Muscle layer of duodenum (tissue), 2 donors: ENCODE data around the gene LOXHD1.

Experiments used
- H3K27ac ChIP-seq: one replicate; pipeline ENCODE4 v1.7.0; 2013; ENCODE audit warnings: mild to moderate bottlenecking, low read length
- H3K27me3 ChIP-seq: one replicate; pipeline ENCODE4 v1.7.0; 2013; ENCODE audit warnings: low read depth, mild to moderate bottlenecking, control low read depth, low read length
- H3K36me3 ChIP-seq, 2 donors: one replicate each; pipeline ENCODE4 v1.7.0; 2013; ENCODE audit warnings: low read length in 2 of 2, control low read depth in 1 of 2, mild to moderate bottlenecking in 1 of 2; ENCODE audit not compliant: insufficient read depth in 2 of 2, control insufficient read depth in 1 of 2
- H3K4me1 ChIP-seq, 2 donors: one replicate each; pipeline ENCODE4 v1.7.0; 2013; ENCODE audit warnings: low read length in 2 of 2, mild to moderate bottlenecking in 2 of 2, control low read depth in 1 of 2, moderate library complexity in 1 of 2; ENCODE audit not compliant: insufficient read depth in 2 of 2, control insufficient read depth in 1 of 2
- H3K4me3 ChIP-seq, 2 donors: one replicate each; pipeline ENCODE4 v1.7.0; 2013; ENCODE audit warnings: low read length in 2 of 2, low read depth in 1 of 2, mild to moderate bottlenecking in 1 of 2
- H3K9me3 ChIP-seq, 2 donors: one replicate each; pipeline ENCODE4 v1.7.0; 2013; ENCODE audit warnings: low read length in 2 of 2, control low read depth in 1 of 2, mild to moderate bottlenecking in 1 of 2; ENCODE audit not compliant: control insufficient read depth in 1 of 2
- donor health status: healthy.

Gene LOXHD1

GRCh38 chr18:46639386-46639785 is 17.6 kb downstream of the LOXHD1 start:
- H3K9me3 ChIP-seq = no peaks in the 10 kb centered on the region

GRCh38 chr18:46636040-46636630 is 20.9 kb downstream of the LOXHD1 start:
- H3K4me3 ChIP-seq = no peak overlapping the region
- H3K36me3 ChIP-seq = no peaks in the 10 kb centered on the region
- no peak overlapping the region for H3K27ac ChIP-seq
- no peaks in the 10 kb centered on the region for H3K4me1 ChIP-seq
- H3K9me3 ChIP-seq = no peaks in the 10 kb centered on the region
- no peaks in the 10 kb centered on the region for H3K27me3 ChIP-seq

More at GRCh38 chr18:46639386-46639785, 17.6 kb downstream of the LOXHD1 start:
- Histone ChIP-seq H3K27me3 (no peaks in the 10 kb centered on the region), H3K27ac (no peak overlapping the region), H3K4me1 (no peaks in the 10 kb centered on the region), H3K36me3 (no peaks in the 10 kb centered on the region), H3K4me3 (no peak overlapping the region)

- H3K4me1 ChIP-seq = no peaks in the 10 kb centered on the region
- no peaks in the 10 kb centered on the region for H3K27me3 ChIP-seq
- no peak overlapping the region for H3K27ac ChIP-seq
- no peaks in the 10 kb centered on the region for H3K36me3 ChIP-seq
- H3K4me3 ChIP-seq = no peak overlapping the region
- H3K9me3 ChIP-seq = no peaks in the 10 kb centered on the region
Measured at GRCh38 chr18:46632401-46633071, 24.5 kb downstream of the LOXHD1 start.

- H3K27ac ChIP-seq = no peak overlapping the region
- H3K4me3 ChIP-seq = no peak overlapping the region
- no peaks in the 10 kb centered on the region for H3K9me3 ChIP-seq
- H3K36me3 ChIP-seq = no peaks in the 10 kb centered on the region
- H3K27me3 ChIP-seq = no peaks in the 10 kb centered on the region
- no peaks in the 10 kb centered on the region for H3K4me1 ChIP-seq
Measured at GRCh38 chr18:46630991-46631390, 26.0 kb downstream of the LOXHD1 start.

- Histone ChIP-seq H3K9me3 (no peaks in the 10 kb centered on the region), H3K4me1 (no peaks in the 10 kb centered on the region), H3K4me3 (no peak overlapping the region), H3K27ac (no peak overlapping the region), H3K27me3 (no peaks in the 10 kb centered on the region), H3K36me3 (no peaks in the 10 kb centered on the region)
Measured at GRCh38 chr18:46630160-46630559, 26.9 kb downstream of the LOXHD1 start.

- Histone ChIP-seq H3K9me3 (no peaks in the 10 kb centered on the region), H3K27ac (no peak overlapping the region), H3K36me3 (no peaks in the 10 kb centered on the region), H3K27me3 (no peaks in the 10 kb centered on the region), H3K4me1 (peaks cover 0 to under 1% of the 10 kb centered on the region in 2 donors), H3K4me3 (no peak overlapping the region)
Measured at GRCh38 chr18:46629361-46629760, 27.7 kb downstream of the LOXHD1 start.

GRCh38 chr18:46628206-46628605 is 28.8 kb downstream of the LOXHD1 start:
- H3K9me3 ChIP-seq = no peaks in the 10 kb centered on the region
- H3K27ac ChIP-seq = no peak overlapping the region
- peaks cover 0 to 12% of the 10 kb centered on the region in 2 donors for H3K4me1 ChIP-seq
- H3K4me3 ChIP-seq = no peak overlapping the region
- no peaks in the 10 kb centered on the region for H3K36me3 ChIP-seq
- H3K27me3 ChIP-seq = no peaks in the 10 kb centered on the region

GRCh38 chr18:46627136-46627535 is 29.9 kb downstream of the LOXHD1 start:
- Histone ChIP-seq H3K27ac (no peak overlapping the region), H3K27me3 (no peaks in the 10 kb centered on the region), H3K36me3 (no peaks in the 10 kb centered on the region), H3K4me1 (peaks cover 0 to 14% of the 10 kb centered on the region in 2 donors), H3K9me3 (no peaks in the 10 kb centered on the region), H3K4me3 (no peak overlapping the region)

- Histone ChIP-seq H3K4me1 (peaks cover 0 to 14% of the 10 kb centered on the region in 2 donors), H3K9me3 (no peaks in the 10 kb centered on the region), H3K27me3 (no peaks in the 10 kb centered on the region), H3K36me3 (no peaks in the 10 kb centered on the region), H3K27ac (no peak overlapping the region), H3K4me3 (no peak overlapping the region)
Measured at GRCh38 chr18:46625069-46625468, 32.0 kb downstream of the LOXHD1 start.

- Histone ChIP-seq H3K4me1 (peaks cover 0 to 14% of the 10 kb centered on the region in 2 donors), H3K27me3 (no peaks in the 10 kb centered on the region), H3K9me3 (no peaks in the 10 kb centered on the region), H3K27ac (no peak overlapping the region), H3K36me3 (no peaks in the 10 kb centered on the region), H3K4me3 (peak overlapping the region in 1 of 2 donors; percentile 19)
Measured at GRCh38 chr18:46624127-46624526, 32.9 kb downstream of the LOXHD1 start.

GRCh38 chr18:46623541-46623940 is 33.5 kb downstream of the LOXHD1 start:
- H3K4me3 ChIP-seq = peak overlapping the region; percentile 4 to 19
- H3K4me1 ChIP-seq = peaks cover 0 to 14% of the 10 kb centered on the region in 2 donors
- H3K36me3 ChIP-seq = no peaks in the 10 kb centered on the region
- no peaks in the 10 kb centered on the region for H3K27me3 ChIP-seq
- H3K9me3 ChIP-seq = no peaks in the 10 kb centered on the region
- no peak overlapping the region for H3K27ac ChIP-seq

- Histone ChIP-seq H3K36me3 (no peaks in the 10 kb centered on the region), H3K4me3 (no peak overlapping the region), H3K27ac (no peak overlapping the region), H3K27me3 (no peaks in the 10 kb centered on the region), H3K9me3 (no peaks in the 10 kb centered on the region), H3K4me1 (peaks cover 0 to 14% of the 10 kb centered on the region in 2 donors)
Measured at GRCh38 chr18:46622999-46623398, 34.0 kb downstream of the LOXHD1 start.
